T-cell (primary cell): Measurements from ENCODE around the gene CD177. TPM values are rescaled to one million over a fixed set of nuclear protein-coding genes. Genes with fewer than 3 reads are reported as not detected.

Experiments
- ATAC-seq, 4 experiments: fragments of 200-7000 bp in 3 of 4; fragments of 150-1000 bp in 1 of 4; cut with Tn5 transposase; replicated peaks in 1 of 4; 1 replicate in 3 of 4; 2 replicates in 1 of 4; pipeline ENCODE4 v1.10.0; 2021; ENCODE audit warnings: moderate library complexity in 3 of 4, mild to moderate bottlenecking in 2 of 4, moderate number of reproducible peaks in 1 of 4
- CTCF ChIA-PET, 2 donors: fragments of 300-600 bp; sonication (Branson Sonifier 250); formaldehyde crosslinking; loops; one replicate each; lab custom pipeline; 2022; ENCODE audit warnings: antibody characterized with exemption in 2 of 2; lab: Charles Lee
- POLR2A ChIA-PET, 2 donors: fragments of 300-600 bp; sonication (Branson Sonifier 250); formaldehyde crosslinking; loops; one replicate each; lab custom pipeline; 2022; ENCODE audit warnings: antibody characterized with exemption in 2 of 2; lab: Charles Lee
- DNase-seq, 35 experiments: peaks; one replicate each; pipeline versions ENCODE4 v3.0.0 to v3.0.0-alpha.2; 2013 to 2023
- H3K27ac ChIP-seq: one replicate; pipeline ENCODE4 v1.5.1; 2013; ENCODE audit warnings: low read length
- H3K27me3 ChIP-seq, 2 experiments: replicated peaks in 1 of 2; 1 replicate in 1 of 2; 2 replicates in 1 of 2; pipeline versions ENCODE4 v1.6.1 to v1.7.0; 2013; ENCODE audit warnings: low read length in 1 of 2, mixed read lengths in 1 of 2; ENCODE audit not compliant: control insufficient read depth in 2 of 2, insufficient read depth in 2 of 2; ENCODE audit errors: extremely low read depth in 1 of 2
- H3K36me3 ChIP-seq, 2 donors: 1 replicate in 1 of 2; 2 replicates in 1 of 2; pipeline versions ENCODE4 v1.6.1 to v1.7.0; 2013; ENCODE audit warnings: low read length in 1 of 2; ENCODE audit not compliant: control insufficient read depth in 2 of 2, insufficient read depth in 1 of 2; ENCODE audit errors: extremely low read depth in 1 of 2
- H3K4me1 ChIP-seq, 2 experiments: 1 replicate in 1 of 2; 2 replicates in 1 of 2; pipeline versions ENCODE4 v1.6.1 to v1.7.0; 2013; ENCODE audit warnings: low read length in 2 of 2, mixed read lengths in 1 of 2; ENCODE audit not compliant: insufficient read depth in 2 of 2, control insufficient read depth in 1 of 2; ENCODE audit errors: extremely low read depth in 1 of 2
- H3K4me3 ChIP-seq, 2 donors: 1 replicate in 1 of 2; 2 replicates in 1 of 2; pipeline versions ENCODE4 v1.5.1 to v1.7.0; 2013; ENCODE audit warnings: mild to moderate bottlenecking in 2 of 2, low read length in 1 of 2, moderate library complexity in 1 of 2; ENCODE audit not compliant: control insufficient read depth in 1 of 2; ENCODE audit errors: extremely low read depth in 1 of 2
- H3K9me3 ChIP-seq: 2 replicates; pipeline ENCODE4 v1.7.0; 2013
- H3K27ac Mint-ChIP-seq, 2 donors: one replicate each; pipeline ENCODE4 v1.8.0; 2020 to 2021; ENCODE audit warnings: mild to moderate bottlenecking in 2 of 2, mixed read lengths in 2 of 2
- H3K27me3 Mint-ChIP-seq, 2 donors: one replicate each; pipeline ENCODE4 v1.8.0; 2021 to 2022; ENCODE audit warnings: mixed read lengths in 2 of 2
- H3K36me3 Mint-ChIP-seq: one replicate; pipeline ENCODE4 v1.8.0; 2021; ENCODE audit warnings: mixed read lengths
- H3K4me1 Mint-ChIP-seq, 3 donors: one replicate each; pipeline ENCODE4 v1.8.0; 2020 to 2022; ENCODE audit warnings: mixed read lengths in 3 of 3, mild to moderate bottlenecking in 1 of 3
- H3K4me3 Mint-ChIP-seq, 3 donors: one replicate each; pipeline ENCODE4 v1.8.0; 2020 to 2022; ENCODE audit warnings: mild to moderate bottlenecking in 3 of 3, mixed read lengths in 3 of 3, moderate library complexity in 3 of 3
- H3K9me3 Mint-ChIP-seq, 3 donors: one replicate each; pipeline ENCODE4 v1.8.0; 2020 to 2022; ENCODE audit warnings: mixed read lengths in 3 of 3
- WGBS: methylation state at CpG from one replicate; pipeline ENCODE4 v1.1.5; 2013; ENCODE audit warnings: missing lambda C conversion rate; ENCODE audit not compliant: insufficient coverage; 5-methylcytosine and 5-hydroxymethylcytosine counted together
- total RNA-seq, 35 experiments: library from RNA in 6 of 35; stranded (reverse) in 6 of 35; fragments of 120-200 nt in 1 of 35; gene quantifications; one replicate each; pipeline versions ENCODE4 v1.2.1 to v1.2.4 and lab custom pipeline; 2013 to 2026

Gene CD177
- total RNA-seq, 5 donors from 2014 or later (not counting 1 experiment from before 2014, with no cell fraction given) = not detected

DNA sequence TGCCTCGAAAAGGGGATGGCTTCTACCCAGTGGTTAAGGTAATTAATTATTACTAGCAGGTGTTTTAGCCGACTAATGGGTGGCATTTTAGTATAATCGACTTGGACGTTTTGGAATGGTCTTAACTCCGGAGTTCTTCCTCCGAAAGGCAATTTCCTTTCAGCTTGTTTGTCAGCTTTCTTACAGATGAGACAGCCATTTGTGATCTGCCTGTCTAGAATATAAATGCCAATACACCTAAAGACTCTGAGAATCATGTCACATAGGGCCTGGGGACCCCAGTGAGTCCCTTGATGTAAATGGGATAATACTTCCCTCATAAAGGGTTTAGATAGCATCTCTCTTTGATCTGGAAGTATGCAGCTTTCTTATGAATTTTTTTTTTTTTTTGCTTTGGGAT is 42.2 kb upstream of the CD177 start:
- WGBS = 0% methylated on average over 1 of the region's 6 CpGs
- H3K27ac ChIP-seq = no peak overlapping the region
- H3K4me1 ChIP-seq = no peaks in the 10 kb centered on the region
- ChIA-PET CTCF (no interaction called here), POLR2A (no interaction called here)
- Mint-ChIP-seq H3K36me3 (no peaks in the 10 kb centered on the region), H3K4me3 (no peak overlapping the region), H3K27me3 (peaks cover 21 to 29% of the 10 kb centered on the region in 2 donors), H3K27ac (no peak overlapping the region), H3K9me3 (no peaks in the 10 kb centered on the region), H3K4me1 (no peaks in the 10 kb centered on the region)
- peaks cover 0 to 7% of the 10 kb centered on the region in 2 experiments for H3K27me3 ChIP-seq
- no peak overlapping the region for H3K4me3 ChIP-seq
- no peak for ATAC-seq
- H3K36me3 ChIP-seq = no peaks in the 10 kb centered on the region
- no peaks in the 10 kb centered on the region for H3K9me3 ChIP-seq
- no peak for DNase-seq

GRCh38 chr19:43311706-43312105 is 41.8 kb upstream of the CD177 start:
- Histone ChIP-seq H3K4me3 (no peak overlapping the region), H3K9me3 (no peaks in the 10 kb centered on the region), H3K4me1 (no peaks in the 10 kb centered on the region), H3K27me3 (peaks cover 0 to 10% of the 10 kb centered on the region in 2 experiments), H3K27ac (no peak overlapping the region), H3K36me3 (no peaks in the 10 kb centered on the region)
- ChIA-PET POLR2A (no interaction called here), CTCF (no interaction called here)
- Mint-ChIP-seq H3K4me1 (no peaks in the 10 kb centered on the region), H3K36me3 (no peaks in the 10 kb centered on the region), H3K27ac (no peak overlapping the region), H3K4me3 (no peak overlapping the region), H3K9me3 (no peaks in the 10 kb centered on the region), H3K27me3 (peaks cover 21 to 33% of the 10 kb centered on the region in 2 donors)
- ATAC-seq = no peak
- DNase-seq = no peak
- WGBS = 71% methylated on average over 1 of the region's 2 CpGs

GRCh38 chr19:43313711-43314495 is 39.6 kb upstream of the CD177 start:
- Mint-ChIP-seq H3K9me3 (no peaks in the 10 kb centered on the region), H3K4me1 (no peaks in the 10 kb centered on the region), H3K27ac (no peak overlapping the region), H3K4me3 (no peak overlapping the region), H3K27me3 (peaks cover 17 to 30% of the 10 kb centered on the region in 2 donors), H3K36me3 (no peaks in the 10 kb centered on the region)
- ChIA-PET CTCF (no interaction called here), POLR2A (no interaction called here)
- Histone ChIP-seq H3K4me3 (no peak overlapping the region), H3K9me3 (no peaks in the 10 kb centered on the region), H3K36me3 (no peaks in the 10 kb centered on the region), H3K27me3 (peaks cover 0 to 10% of the 10 kb centered on the region in 2 experiments), H3K4me1 (no peaks in the 10 kb centered on the region), H3K27ac (no peak overlapping the region)
- ATAC-seq (no peak), DNase-seq (no peak)
- no CpG with 5 or more reads among the region's 12 CpGs for WGBS

DNA sequence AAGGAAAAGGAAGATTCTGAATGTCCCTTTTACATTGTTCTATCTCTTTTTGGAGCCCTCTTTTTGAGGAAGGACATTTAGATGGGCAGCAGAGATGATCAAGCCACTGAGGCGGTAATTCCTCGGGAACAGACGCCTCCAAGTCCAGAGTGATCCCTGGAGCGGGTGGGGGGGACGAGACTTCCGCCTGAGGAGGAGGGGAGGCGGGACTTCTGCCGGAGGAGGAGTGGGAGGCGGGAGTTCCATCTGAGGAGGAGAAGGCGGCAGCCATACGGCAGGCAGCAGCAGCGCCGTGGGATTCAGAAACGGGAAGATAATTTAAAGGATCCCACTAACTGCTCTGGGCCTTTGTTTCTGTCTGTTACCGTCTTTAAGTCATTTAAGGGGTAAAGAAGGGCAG is 37.6 kb upstream of the CD177 start:
- H3K27ac ChIP-seq = no peak overlapping the region
- Mint-ChIP-seq H3K27me3 (peaks cover 3 to 13% of the 10 kb centered on the region in 2 donors), H3K4me1 (no peaks in the 10 kb centered on the region), H3K9me3 (no peaks in the 10 kb centered on the region), H3K27ac (no peak overlapping the region), H3K36me3 (no peaks in the 10 kb centered on the region), H3K4me3 (no peak overlapping the region)
- ATAC-seq (no peak), DNase-seq (no peak)
- POLR2A ChIA-PET = no interaction called here
- H3K4me1 ChIP-seq = no peaks in the 10 kb centered on the region
- H3K36me3 ChIP-seq = no peaks in the 10 kb centered on the region
- H3K4me3 ChIP-seq = no peak overlapping the region
- CTCF ChIA-PET = no interaction called here
- H3K27me3 ChIP-seq = peaks cover 0 to 10% of the 10 kb centered on the region in 2 experiments
- H3K9me3 ChIP-seq = no peaks in the 10 kb centered on the region
- 87% methylated on average over 14 of the region's 15 CpGs for WGBS

DNA sequence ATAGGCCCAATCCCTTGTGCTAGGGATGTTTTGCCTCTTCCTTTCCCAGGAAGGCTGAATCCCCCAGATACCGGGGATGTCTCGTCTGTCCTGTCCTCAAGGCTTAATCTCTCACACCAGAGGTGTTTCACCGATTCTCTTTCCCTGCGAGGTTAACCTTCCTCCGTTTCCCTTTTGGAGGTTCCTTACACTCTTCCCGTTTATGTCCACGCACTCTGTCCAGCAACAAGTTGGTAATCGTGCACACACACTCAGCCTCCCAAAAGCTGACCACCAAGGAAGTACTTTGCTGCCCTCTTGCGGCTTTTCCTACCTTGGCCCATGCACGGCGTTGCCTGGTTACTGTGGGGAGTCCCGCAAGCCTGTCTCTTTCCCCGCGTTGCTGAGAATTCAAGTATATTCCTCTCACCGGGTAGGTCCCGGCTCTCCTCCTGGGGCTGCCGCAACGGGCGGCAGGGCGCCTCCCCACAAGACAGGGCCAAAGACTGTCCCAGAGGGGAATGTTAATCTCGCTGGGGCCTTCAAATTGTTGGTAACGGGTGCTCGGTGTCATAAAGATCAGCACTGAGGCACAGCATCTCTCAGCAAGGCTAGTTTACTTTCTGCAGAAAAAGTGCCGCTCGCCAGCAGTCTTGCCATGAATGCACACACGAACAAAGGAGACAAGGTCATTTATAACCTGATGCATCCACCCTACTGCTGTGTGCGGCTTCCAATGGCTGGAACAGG is 36.7 kb upstream of the CD177 start:
- H3K4me3 Mint-ChIP-seq = no peak overlapping the region
- 87% methylated on average over 27 of the region's 27 CpGs for WGBS
- H3K27ac Mint-ChIP-seq = no peak overlapping the region
- H3K4me1 Mint-ChIP-seq = no peaks in the 10 kb centered on the region
- H3K9me3 Mint-ChIP-seq = no peaks in the 10 kb centered on the region
- ATAC-seq (no peak), DNase-seq (no peak)
- no peaks in the 10 kb centered on the region for H3K4me1 ChIP-seq
- no peaks in the 10 kb centered on the region for H3K9me3 ChIP-seq
- no peaks in the 10 kb centered on the region for H3K36me3 ChIP-seq
- peaks cover 3 to 12% of the 10 kb centered on the region in 2 donors for H3K27me3 Mint-ChIP-seq
- H3K27ac ChIP-seq = no peak overlapping the region
- H3K27me3 ChIP-seq = peaks cover 0 to 10% of the 10 kb centered on the region in 2 experiments
- CTCF ChIA-PET = no interaction called here
- H3K36me3 Mint-ChIP-seq = no peaks in the 10 kb centered on the region
- POLR2A ChIA-PET = no interaction called here
- no peak overlapping the region for H3K4me3 ChIP-seq

DNA sequence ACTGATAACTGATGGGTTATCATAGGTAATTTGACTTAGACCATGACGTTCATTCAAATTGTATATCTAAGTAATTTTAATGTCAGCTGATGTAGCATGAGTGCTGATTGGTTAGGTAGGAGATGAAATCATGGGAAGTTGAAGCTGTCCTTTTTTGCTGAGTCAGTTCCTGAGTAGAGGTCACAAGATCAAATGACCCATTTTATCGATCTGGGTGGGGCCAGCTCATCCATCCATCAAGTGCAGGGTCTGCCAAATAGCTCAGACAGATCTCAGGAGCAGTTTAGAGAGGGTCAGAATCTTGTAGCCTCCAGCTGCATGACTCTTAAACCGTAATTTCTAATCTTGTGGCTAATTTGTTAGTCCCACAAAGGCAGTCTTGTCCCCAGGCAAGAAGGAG is 35.3 kb upstream of the CD177 start:
- peaks cover 0 to 10% of the 10 kb centered on the region in 2 experiments for H3K27me3 ChIP-seq
- Mint-ChIP-seq H3K9me3 (no peaks in the 10 kb centered on the region), H3K36me3 (no peaks in the 10 kb centered on the region), H3K4me3 (no peak overlapping the region), H3K27me3 (peaks cover 3 to 12% of the 10 kb centered on the region in 2 donors), H3K27ac (no peak overlapping the region), H3K4me1 (no peaks in the 10 kb centered on the region)
- ChIA-PET POLR2A (no interaction called here), CTCF (interaction anchor here in 1 of 2 donors (0.6 kb wide), 1 partner anchor 881 kb away, joined by 4 read pairs; no protein-coding TSS in a partner anchor)
- H3K27ac ChIP-seq = no peak overlapping the region
- H3K4me1 ChIP-seq = no peaks in the 10 kb centered on the region
- DNase-seq (no peak), ATAC-seq (no peak)
- 33% methylated on average over 1 of the region's 3 CpGs for WGBS
- no peaks in the 10 kb centered on the region for H3K9me3 ChIP-seq
- H3K36me3 ChIP-seq = no peaks in the 10 kb centered on the region
- H3K4me3 ChIP-seq = no peak overlapping the region
